Dedifferentiated amniotic fluid mesenchymal stem cell (primary cell): ENCODE results near the gene TXN2.
"Not testable (repeated sequence)": the region's sequence is repeated elsewhere in the genome, so short reads cannot be mapped to it uniquely, and the experiment has no call there.

Experiments used
- DNase-seq: peaks from one replicate; pipeline ENCODE4 v3.0.0-alpha.2; 2016; ENCODE audit errors: extremely low spot score

TXN2 gene, protein sequence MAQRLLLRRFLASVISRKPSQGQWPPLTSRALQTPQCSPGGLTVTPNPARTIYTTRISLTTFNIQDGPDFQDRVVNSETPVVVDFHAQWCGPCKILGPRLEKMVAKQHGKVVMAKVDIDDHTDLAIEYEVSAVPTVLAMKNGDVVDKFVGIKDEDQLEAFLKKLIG

DNA sequence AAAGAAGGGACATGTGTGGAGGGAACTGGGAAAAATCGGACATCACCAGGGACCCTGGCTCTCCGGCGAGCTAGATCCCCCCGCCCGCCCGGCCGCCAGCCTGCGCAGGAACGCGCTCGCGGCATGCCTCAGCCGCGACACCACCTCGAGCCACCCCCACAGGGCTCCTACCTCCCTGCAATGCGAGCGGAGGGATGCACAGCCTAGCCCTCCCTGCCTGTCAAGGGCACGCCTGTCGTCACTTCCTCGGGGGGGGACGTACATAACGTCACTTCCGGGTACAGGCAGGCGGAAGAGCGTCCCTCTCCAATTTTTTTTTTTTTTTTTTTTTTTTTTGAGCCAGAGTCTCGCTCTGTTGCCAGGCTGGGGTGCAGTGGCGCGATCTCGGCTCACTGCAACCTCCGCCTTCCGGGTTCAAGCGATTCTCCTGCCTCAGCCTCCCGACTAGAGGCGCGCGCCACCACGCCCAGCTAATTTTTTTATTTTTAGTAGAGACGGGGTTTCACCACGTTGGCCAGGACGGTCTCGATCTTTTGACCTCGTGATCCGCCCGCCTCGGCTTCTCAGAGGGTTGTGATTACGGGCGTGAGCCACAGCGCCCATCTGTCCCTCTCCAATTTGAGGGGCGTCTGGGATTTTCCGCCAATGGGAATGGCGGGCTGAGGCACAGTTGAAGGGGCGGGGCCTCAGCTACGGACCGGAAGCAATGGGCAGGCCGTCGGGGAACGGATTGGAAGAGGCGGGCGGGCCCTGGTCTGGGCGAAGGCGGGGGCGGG is at the start of gene TXN2:
Gene TXN2 (minus strand): TSS at position 248 of the 776 bp plus-strand sequence. CDS start 803 bp downstream, outside the sequence.
- peak; percentile 95 for DNase-seq

- peak; percentile 99 for DNase-seq
Observed at GRCh38 chr22:36528795-36529751, 47.6 kb upstream of the TXN2 start, which contains the start of gene EIF3D. Gene EIF3D (minus strand): TSS chr22:36529166. CDS start chr22:36526121, 3,045 bp downstream.

DNA sequence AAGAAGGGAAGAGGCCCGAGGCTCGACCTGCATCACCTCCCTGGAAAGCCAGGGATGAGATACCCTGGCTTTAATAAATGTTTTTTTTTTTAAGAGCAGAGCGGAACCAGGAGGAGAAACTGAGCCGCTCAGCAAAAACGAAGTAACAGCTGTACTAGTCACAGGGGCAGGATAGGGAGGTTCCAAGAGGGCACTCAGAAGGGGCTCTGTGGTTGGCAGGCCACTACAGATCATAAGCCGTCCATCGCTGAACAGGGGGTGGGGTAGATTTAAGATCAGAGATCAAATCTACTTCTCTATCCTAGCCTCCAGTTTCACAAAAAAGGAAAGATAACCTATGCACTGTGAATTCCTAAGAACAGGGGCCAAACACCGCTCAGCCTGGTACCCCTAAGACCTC is 46.9 kb upstream of the TXN2 start:
- DNase-seq, result no peak

- no peak for DNase-seq
Observed at GRCh38 chr22:36522662-36523061, 41.2 kb upstream of the TXN2 start.

DNA sequence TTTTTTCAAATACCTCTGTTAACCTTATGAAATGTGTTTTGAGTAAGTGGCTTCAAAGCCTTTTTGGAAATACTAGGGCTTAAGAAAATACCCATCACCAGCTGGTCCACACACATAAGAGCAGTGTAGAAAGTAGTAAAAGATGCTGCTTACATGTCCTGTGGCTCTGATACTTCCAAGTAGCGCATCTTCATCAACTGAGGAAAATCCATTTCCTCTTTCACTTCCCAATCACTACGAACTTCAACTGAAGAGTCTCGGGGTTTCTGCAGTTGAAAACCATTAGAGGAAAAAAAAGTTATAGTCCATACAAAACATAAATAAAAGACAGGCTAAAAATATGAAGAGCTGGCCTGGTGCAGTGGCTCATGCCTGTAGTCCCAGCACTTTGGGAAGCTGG is 39.0 kb upstream of the TXN2 start:
- DNase-seq, result no peak

- DNase-seq, result not testable (repeated sequence)
Observed at GRCh38 chr22:36519906-36520305, 38.5 kb upstream of the TXN2 start.

DNA sequence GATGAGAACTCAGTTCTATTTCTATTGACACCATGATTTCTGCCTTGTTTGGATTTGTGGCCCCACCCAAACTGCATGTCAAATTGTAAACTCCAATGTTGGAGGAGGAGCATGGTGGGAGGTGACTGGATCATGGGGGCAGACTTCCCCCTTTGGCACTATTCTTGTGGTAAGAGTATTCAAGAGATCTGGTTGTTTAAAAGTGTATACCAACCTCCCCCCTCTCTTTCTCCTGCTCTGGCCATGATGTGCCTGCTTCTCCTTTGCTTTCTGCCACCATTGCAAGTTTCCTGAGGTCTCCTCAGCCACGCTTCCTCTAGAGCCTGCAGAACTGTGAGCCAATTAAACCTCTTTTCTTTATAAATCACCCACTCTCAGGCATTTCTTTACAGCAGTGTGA is 33.3 kb upstream of the TXN2 start:
- no peak for DNase-seq

GRCh38 chr22:36512991-36513390 is 31.6 kb upstream of the TXN2 start:
- no peak for DNase-seq

- DNase-seq, result no peak
Observed at GRCh38 chr22:36512333-36512732, 30.9 kb upstream of the TXN2 start.

GRCh38 chr22:36510966-36511881 is 29.8 kb upstream of the TXN2 start:
- peak; percentile 47 for DNase-seq

GRCh38 chr22:36510384-36510783 is 28.9 kb upstream of the TXN2 start:
- no peak for DNase-seq

- DNase-seq, result no peak
Observed at GRCh38 chr22:36507518-36508010, 26.1 kb upstream of the TXN2 start.

GRCh38 chr22:36506637-36507517 is 25.4 kb upstream of the TXN2 start, which contains the start of gene FOXRED2:
Gene FOXRED2 (minus strand): TSS chr22:36507040. CDS start chr22:36506422, 618 bp downstream.
- DNase-seq, result peak; percentile 54

- no peak for DNase-seq
Observed at GRCh38 chr22:36505998-36506635, 24.7 kb upstream of the TXN2 start.

- DNase-seq, result no peak
Observed at GRCh38 chr22:36497910-36498665, 16.6 kb upstream of the TXN2 start.

DNA sequence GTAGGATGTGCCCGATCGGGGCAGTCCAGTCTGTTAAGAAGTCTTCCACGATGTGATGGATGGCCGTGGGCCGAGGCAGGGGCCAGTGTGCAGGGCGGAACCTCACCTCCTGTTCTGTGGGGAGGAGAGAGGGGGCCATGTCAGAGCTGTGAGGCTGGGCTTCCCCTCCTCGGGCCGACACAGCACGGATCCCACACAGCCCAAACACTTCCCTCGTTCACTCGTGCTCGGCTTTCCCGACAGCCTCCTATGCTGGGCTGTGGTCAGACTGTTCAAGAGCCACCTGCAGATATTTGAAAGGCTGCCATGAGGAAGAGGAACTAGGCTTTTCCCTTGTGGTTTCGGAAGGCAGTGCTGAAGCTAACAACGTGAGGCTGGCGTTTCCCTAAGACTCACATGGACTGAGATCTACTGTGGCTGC is 12.3 kb upstream of the TXN2 start:
- DNase-seq, result no peak

DNA sequence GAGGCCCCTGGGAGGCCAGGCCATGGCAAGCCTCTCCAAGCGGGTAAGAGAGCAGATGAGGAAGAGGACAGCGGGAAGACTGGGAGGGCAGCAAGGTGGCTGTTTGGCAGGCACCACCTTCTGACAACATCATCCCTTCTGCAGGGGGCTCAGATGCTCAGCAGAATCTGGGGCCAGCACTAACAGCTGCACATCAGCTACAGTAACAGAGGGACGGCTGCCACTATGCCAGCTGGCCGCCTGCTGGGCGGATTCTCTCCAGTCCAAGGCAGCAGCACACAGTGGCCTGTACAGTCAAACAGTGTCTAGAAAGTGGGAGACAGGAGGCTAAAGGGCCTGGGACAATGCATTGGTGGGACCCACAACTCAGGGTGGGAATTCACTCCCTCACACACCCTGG is 10.7 kb upstream of the TXN2 start:
- DNase-seq, result no peak

- no peak for DNase-seq
Observed at GRCh38 chr22:36491155-36491554, 9.7 kb upstream of the TXN2 start.
